GM23248 (cell line): Measurements from ENCODE around the gene OSBP2.

Experiments
- EZH2 ChIP-seq: fragments of 200-600 bp; sonication (generic); IDR thresholded peaks from 2 replicates; pipeline ENCODE4 v1.6.1; 2018; ENCODE audit warnings: antibody characterized with exemption, mild to moderate bottlenecking; ENCODE audit not compliant: insufficient read depth, poor library complexity, severe bottlenecking
- EZH2phosphoT487 ChIP-seq: fragments of 200-600 bp; sonication (generic); IDR thresholded peaks from 2 replicates; pipeline ENCODE4 v1.6.1; 2018; ENCODE audit warnings: antibody characterized with exemption, moderate library complexity, mild to moderate bottlenecking, low read depth; ENCODE audit not compliant: insufficient read depth

DNA sequence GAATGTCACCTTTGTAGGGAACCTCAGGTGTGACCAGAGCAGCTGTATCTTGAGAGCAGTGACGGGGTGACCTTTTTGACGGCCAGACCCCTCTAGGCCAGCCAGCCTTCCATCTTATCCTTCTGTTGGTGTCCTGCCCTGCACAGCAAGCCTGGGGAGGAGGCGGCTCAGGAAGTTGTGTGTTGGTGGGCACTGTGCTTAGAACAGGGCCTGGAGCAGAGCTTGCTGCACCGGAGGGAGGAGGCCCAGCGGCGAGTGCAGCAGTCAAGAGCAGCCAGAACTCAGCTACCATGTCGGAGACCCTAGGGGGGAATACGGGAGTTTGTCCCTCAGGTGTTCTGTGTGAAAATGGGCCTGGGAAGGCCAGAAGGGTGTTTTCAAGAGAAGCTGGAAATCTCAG, 129.4 kb downstream of the OSBP2 start:
- TF ChIP-seq EZH2phosphoT487 (no peak), EZH2 (no peak)
